ENCODE results near the gene EFS.
A peak's percentile ranks its signal among the peaks of the same experiment; 100 is the strongest.

EFS gene

GRCh38 chr14:23365036-23365731 lies at the start of gene EFS:
Gene EFS, minus strand, starts transcription at chr14:23365172. Its CDS starts 147 bp downstream, at chr14:23365025.
- Histone ChIP-seq H3K36me3 (ENCODE audit: control insufficient read depth, insufficient read depth, low read length) (no peaks in the 10 kb centered on the region; the same call in 1 of the 2 replicates), H3K4me1 (ENCODE audit: control insufficient read depth, insufficient read depth, low read length) (peaks cover 6% of the 10 kb centered on the region; the same call in 1 of the 2 replicates), H3K27me3 (ENCODE audit: control insufficient read depth, insufficient read depth, low read length) (no peaks in the 10 kb centered on the region), H3K4me3 (ENCODE audit: low read length) (peak within 1 kb of the TSS; percentile 54), H3K27ac (ENCODE audit: low read length) (no peak within 1 kb of the TSS), H3K9me3 (ENCODE audit: control insufficient read depth, insufficient read depth, low read length) (no peaks in the 10 kb centered on the region)
- WGBS (ENCODE audit: insufficient coverage, insufficient read length), result no CpG with 5 or more reads among the region's 74 CpGs
- DNase-seq (ENCODE audit: low read depth, low spot score), result no peak

- DNase-seq (ENCODE audit: low read depth, low spot score), result no peak
- H3K4me3 ChIP-seq (ENCODE audit: low read length), result no peak overlapping the region
- no CpG with 5 or more reads among the region's 3 CpGs for WGBS (ENCODE audit: insufficient coverage, insufficient read length)
- no peaks in the 10 kb centered on the region for H3K27me3 ChIP-seq (ENCODE audit: control insufficient read depth, insufficient read depth, low read length)
- H3K9me3 ChIP-seq (ENCODE audit: control insufficient read depth, insufficient read depth, low read length), result no peaks in the 10 kb centered on the region
- H3K4me1 ChIP-seq (ENCODE audit: control insufficient read depth, insufficient read depth, low read length), result no peaks in the 10 kb centered on the region
- H3K36me3 ChIP-seq (ENCODE audit: control insufficient read depth, insufficient read depth, low read length), result no peaks in the 10 kb centered on the region; the same call in 1 of the 2 replicates
- no peak overlapping the region for H3K27ac ChIP-seq (ENCODE audit: low read length)
Measured at GRCh38 chr14:23414254-23414653, 49.3 kb upstream of the EFS start.

- WGBS (ENCODE audit: insufficient coverage, insufficient read length), result no CpG with 5 or more reads among the region's 16 CpGs
- Histone ChIP-seq H3K36me3 (ENCODE audit: control insufficient read depth, insufficient read depth, low read length) (no peaks in the 10 kb centered on the region; the same call in 1 of the 2 replicates), H3K27me3 (ENCODE audit: control insufficient read depth, insufficient read depth, low read length) (no peaks in the 10 kb centered on the region), H3K9me3 (ENCODE audit: control insufficient read depth, insufficient read depth, low read length) (no peaks in the 10 kb centered on the region), H3K4me3 (ENCODE audit: low read length) (no peak overlapping the region), H3K4me1 (ENCODE audit: control insufficient read depth, insufficient read depth, low read length) (no peaks in the 10 kb centered on the region), H3K27ac (ENCODE audit: low read length) (no peak overlapping the region)
- DNase-seq (ENCODE audit: low read depth, low spot score), result no peak
Measured at GRCh38 chr14:23413681-23414080, 48.7 kb upstream of the EFS start.

DNA sequence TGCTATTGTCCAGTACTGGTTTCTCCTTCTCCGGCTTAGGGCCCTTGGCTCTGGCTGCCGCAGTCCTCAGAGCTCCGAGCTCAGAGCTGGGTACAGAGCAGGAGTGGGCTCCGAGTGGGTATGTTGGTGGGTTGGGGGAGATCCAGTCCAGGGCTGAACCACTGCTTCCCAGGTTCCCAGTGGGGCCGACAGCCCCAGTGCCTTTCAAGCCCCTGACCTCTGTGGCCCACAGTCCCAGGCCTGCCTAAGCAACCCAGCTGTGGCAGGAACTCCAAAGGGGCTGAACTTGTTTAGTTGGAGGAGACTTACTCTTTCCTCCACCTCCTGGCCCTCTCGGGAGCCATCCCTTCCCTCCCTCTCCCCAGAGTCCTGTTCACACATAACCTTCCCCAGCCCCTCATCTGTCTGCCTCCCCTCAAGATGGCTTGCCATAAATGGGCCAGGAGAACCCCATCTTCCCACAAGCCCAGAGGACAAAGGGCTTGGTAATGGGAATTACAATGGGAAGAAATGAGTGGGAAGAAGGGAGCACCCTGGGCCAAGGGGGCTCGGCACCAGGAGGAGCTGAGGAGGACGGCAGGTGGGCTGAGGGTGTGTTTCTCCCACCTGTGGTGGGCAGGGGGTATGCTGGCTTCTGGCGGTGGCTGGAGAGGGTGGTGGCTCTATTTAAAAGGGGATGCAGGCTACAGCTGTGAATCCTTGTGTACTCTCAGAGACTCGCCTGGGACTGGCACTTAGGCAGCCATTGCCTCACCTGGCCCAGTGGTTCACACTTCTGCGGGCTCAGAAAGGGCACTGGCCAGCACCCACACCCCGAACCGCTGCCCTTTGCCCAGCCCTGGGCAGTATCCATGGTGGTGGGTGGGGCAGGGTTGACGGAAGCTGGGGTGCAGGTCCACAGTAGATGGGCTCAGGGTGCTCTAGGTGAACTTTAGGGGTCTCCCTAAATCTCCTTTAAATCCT lies 46.9 kb upstream of the EFS start:
- Histone ChIP-seq H3K36me3 (ENCODE audit: control insufficient read depth, insufficient read depth, low read length) (no peaks in the 10 kb centered on the region), H3K4me1 (ENCODE audit: control insufficient read depth, insufficient read depth, low read length) (no peaks in the 10 kb centered on the region), H3K27ac (ENCODE audit: low read length) (no peak overlapping the region), H3K27me3 (ENCODE audit: control insufficient read depth, insufficient read depth, low read length) (no peaks in the 10 kb centered on the region), H3K4me3 (ENCODE audit: low read length) (no peak overlapping the region), H3K9me3 (ENCODE audit: control insufficient read depth, insufficient read depth, low read length) (no peaks in the 10 kb centered on the region)
- WGBS (ENCODE audit: insufficient coverage, insufficient read length), result no CpG with 5 or more reads among the region's 14 CpGs
- DNase-seq (ENCODE audit: low read depth, low spot score), result no peak

GRCh38 chr14:23409966-23410635 lies 45.1 kb upstream of the EFS start:
- Histone ChIP-seq H3K27ac (ENCODE audit: low read length) (no peak overlapping the region), H3K4me3 (ENCODE audit: low read length) (no peak overlapping the region), H3K4me1 (ENCODE audit: control insufficient read depth, insufficient read depth, low read length) (no peaks in the 10 kb centered on the region), H3K36me3 (ENCODE audit: control insufficient read depth, insufficient read depth, low read length) (no peaks in the 10 kb centered on the region), H3K9me3 (ENCODE audit: control insufficient read depth, insufficient read depth, low read length) (no peaks in the 10 kb centered on the region), H3K27me3 (ENCODE audit: control insufficient read depth, insufficient read depth, low read length) (no peaks in the 10 kb centered on the region)
- WGBS (ENCODE audit: insufficient coverage, insufficient read length), result no CpG with 5 or more reads among the region's 14 CpGs
- no peak for DNase-seq (ENCODE audit: low read depth, low spot score)

DNA sequence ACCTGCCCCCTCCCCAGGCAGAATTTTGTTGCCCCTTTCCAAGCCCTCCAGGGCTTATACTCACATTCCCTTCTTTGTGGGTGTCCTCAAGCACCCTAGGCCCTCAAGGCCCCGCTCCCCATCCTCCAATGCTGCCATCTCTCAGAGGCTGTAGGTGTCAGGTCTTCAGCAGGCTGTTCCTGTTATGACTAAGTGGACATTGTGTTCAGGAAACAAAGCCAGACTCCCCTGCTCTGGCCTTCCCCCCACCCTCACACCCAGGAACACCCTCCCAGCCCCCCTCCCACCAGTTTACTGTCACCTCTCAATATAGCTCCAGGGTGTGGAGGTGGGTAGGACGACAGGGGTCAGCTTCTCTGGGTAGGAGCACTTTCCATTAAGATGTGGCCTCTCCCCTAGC lies 44.5 kb upstream of the EFS start:
- Histone ChIP-seq H3K27me3 (ENCODE audit: control insufficient read depth, insufficient read depth, low read length) (no peaks in the 10 kb centered on the region), H3K36me3 (ENCODE audit: control insufficient read depth, insufficient read depth, low read length) (no peaks in the 10 kb centered on the region), H3K4me3 (ENCODE audit: low read length) (no peak overlapping the region), H3K9me3 (ENCODE audit: control insufficient read depth, insufficient read depth, low read length) (no peaks in the 10 kb centered on the region), H3K4me1 (ENCODE audit: control insufficient read depth, insufficient read depth, low read length) (no peaks in the 10 kb centered on the region), H3K27ac (ENCODE audit: low read length) (no peak overlapping the region)
- DNase-seq (ENCODE audit: low read depth, low spot score), result no peak
- WGBS (ENCODE audit: insufficient coverage, insufficient read length), result no CpG with 5 or more reads among the region's 2 CpGs

GRCh38 chr14:23408307-23408630 lies 43.3 kb upstream of the EFS start:
- no peak for DNase-seq (ENCODE audit: low read depth, low spot score)
- Histone ChIP-seq H3K27ac (ENCODE audit: low read length) (no peak overlapping the region), H3K36me3 (ENCODE audit: control insufficient read depth, insufficient read depth, low read length) (no peaks in the 10 kb centered on the region), H3K9me3 (ENCODE audit: control insufficient read depth, insufficient read depth, low read length) (no peaks in the 10 kb centered on the region), H3K4me3 (ENCODE audit: low read length) (no peak overlapping the region), H3K4me1 (ENCODE audit: control insufficient read depth, insufficient read depth, low read length) (no peaks in the 10 kb centered on the region), H3K27me3 (ENCODE audit: control insufficient read depth, insufficient read depth, low read length) (no peaks in the 10 kb centered on the region)
- WGBS (ENCODE audit: insufficient coverage, insufficient read length), result no CpG with 5 or more reads among the region's 5 CpGs

- H3K4me1 ChIP-seq (ENCODE audit: control insufficient read depth, insufficient read depth, low read length), result no peaks in the 10 kb centered on the region
- WGBS (ENCODE audit: insufficient coverage, insufficient read length), result no CpG with 5 or more reads among the region's 15 CpGs
- no peaks in the 10 kb centered on the region for H3K36me3 ChIP-seq (ENCODE audit: control insufficient read depth, insufficient read depth, low read length)
- no peak within 1 kb of the TSS for H3K27ac ChIP-seq (ENCODE audit: low read length)
- no peak within 1 kb of the TSS for H3K4me3 ChIP-seq (ENCODE audit: low read length)
- H3K9me3 ChIP-seq (ENCODE audit: control insufficient read depth, insufficient read depth, low read length), result no peaks in the 10 kb centered on the region
- H3K27me3 ChIP-seq (ENCODE audit: control insufficient read depth, insufficient read depth, low read length), result no peaks in the 10 kb centered on the region
- DNase-seq (ENCODE audit: low read depth, low spot score), result no peak
Measured at GRCh38 chr14:23407516-23408306, 42.7 kb upstream of the EFS start, which contains the start of gene MYH6. Gene MYH6, minus strand, starts transcription at chr14:23408273. Its CDS starts 1,050 bp downstream, at chr14:23407223.

- WGBS (ENCODE audit: insufficient coverage, insufficient read length), result no CpG with 5 or more reads among the region's 15 CpGs
- H3K27ac ChIP-seq (ENCODE audit: low read length), result no peak overlapping the region
- no peaks in the 10 kb centered on the region for H3K27me3 ChIP-seq (ENCODE audit: control insufficient read depth, insufficient read depth, low read length)
- H3K4me1 ChIP-seq (ENCODE audit: control insufficient read depth, insufficient read depth, low read length), result no peaks in the 10 kb centered on the region; the same call in 1 of the 2 replicates
- H3K9me3 ChIP-seq (ENCODE audit: control insufficient read depth, insufficient read depth, low read length), result no peaks in the 10 kb centered on the region
- no peak for DNase-seq (ENCODE audit: low read depth, low spot score)
- H3K4me3 ChIP-seq (ENCODE audit: low read length), result no peak overlapping the region
- no peaks in the 10 kb centered on the region for H3K36me3 ChIP-seq (ENCODE audit: control insufficient read depth, insufficient read depth, low read length)
Measured at GRCh38 chr14:23406725-23407355, 41.9 kb upstream of the EFS start.
